ENCODE measurements around the gene UBALD2.

UBALD2 gene

DNA sequence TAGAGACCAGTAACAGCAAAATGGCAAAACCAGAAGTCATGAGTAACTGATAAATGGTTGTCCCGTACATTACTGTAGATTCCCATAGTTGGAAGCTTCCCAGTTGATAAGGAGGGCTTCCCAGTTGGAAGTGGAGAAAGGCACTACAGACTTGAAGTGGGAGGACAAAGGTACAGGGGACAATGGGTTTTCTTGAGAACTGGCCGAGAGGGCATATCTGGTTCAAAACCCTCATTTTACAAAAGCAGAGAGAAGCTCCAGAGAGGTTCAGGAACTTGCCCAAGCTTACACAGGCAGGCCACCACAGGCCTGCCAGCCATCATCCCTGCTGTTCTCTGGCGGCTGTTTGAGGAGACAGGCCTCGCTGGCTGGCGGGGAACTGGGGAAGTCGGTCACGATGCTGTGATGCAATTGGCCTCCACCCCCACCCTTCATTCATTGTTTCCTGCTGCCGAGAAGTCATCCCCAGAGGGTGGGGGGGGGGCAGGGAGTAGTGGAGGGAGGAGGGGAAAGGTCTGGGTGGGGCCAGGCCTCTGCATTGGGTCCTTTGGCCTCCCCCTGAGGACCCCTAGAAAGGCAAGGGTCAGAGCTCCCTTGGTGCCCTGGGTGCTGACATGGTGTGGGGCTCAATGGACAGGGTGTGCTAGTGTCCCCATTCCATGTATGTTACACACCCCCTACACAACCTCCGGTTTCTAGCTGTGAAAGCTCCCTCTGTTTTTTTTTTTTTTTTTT is 3.0 kb downstream of the UBALD2 start:
- Histone ChIP-seq H3K27me3 (ENCODE audit: insufficient read depth, low read length, poor library complexity) (no peaks in the 10 kb centered on the region), H3K36me3 (ENCODE audit: insufficient read depth, low read length) (peaks cover 60% of the 10 kb centered on the region), H3K9ac (ENCODE audit: low read depth, low read length) (peak overlapping the region; percentile 96; the same call in 1 of the 2 replicates), H2AFZ (ENCODE audit: low read depth, low read length) (no peak overlapping the region), H3K4me1 (ENCODE audit: insufficient read depth, low read length) (peaks cover 56% of the 10 kb centered on the region), H3K79me2 (ENCODE audit: insufficient read depth, low read length) (peaks cover 54% of the 10 kb centered on the region), H3K4me2 (ENCODE audit: insufficient read depth, low read length) (peak overlapping the region; percentile 91), H3K9me3 (ENCODE audit: insufficient read depth, low read length, severe bottlenecking) (no peaks in the 10 kb centered on the region), H4K20me1 (ENCODE audit: insufficient read depth, low read length) (peaks cover 52% of the 10 kb centered on the region), H3K4me3 (ENCODE audit: low read depth in 1 of 2, low read length in 2 of 2) (0 out of 4 replicates have a peak overlapping the region, but pooled peaks of 1 of the 2 experiments have one; percentile 76), H3K27ac (ENCODE audit: low read length) (peak overlapping the region; percentile 41)
- ATAC-seq (ENCODE audit: insufficient read depth, low read depth) (no peak), DNase-seq (peak; percentile 56)
- TF ChIP-seq CTCF (IDR thresholded peaks at IDR 0.05; ENCODE audit: borderline replicate concordance, extremely low read depth, low read length, poor library complexity, severe bottlenecking) (no peak), EZH2 (IDR thresholded peaks at IDR 0.05; ENCODE audit: borderline replicate concordance, low read depth, low read length, severe bottlenecking) (no peak)

- H3K27me3 ChIP-seq (ENCODE audit: insufficient read depth, low read length, poor library complexity) = no peaks in the 10 kb centered on the region
- peaks cover 50% of the 10 kb centered on the region for H3K4me1 ChIP-seq (ENCODE audit: insufficient read depth, low read length)
- no peak overlapping the region for H2AFZ ChIP-seq (ENCODE audit: low read depth, low read length)
- TF ChIP-seq EZH2 (IDR thresholded peaks at IDR 0.05; ENCODE audit: borderline replicate concordance, low read depth, low read length, severe bottlenecking) = no peak
- TF ChIP-seq CTCF (IDR thresholded peaks at IDR 0.05; ENCODE audit: borderline replicate concordance, extremely low read depth, low read length, poor library complexity, severe bottlenecking) = no peak
- no peak overlapping the region; the same call in 1 of the 2 replicates for H3K9ac ChIP-seq (ENCODE audit: low read depth, low read length)
- H3K9me3 ChIP-seq (ENCODE audit: insufficient read depth, low read length, severe bottlenecking) = no peaks in the 10 kb centered on the region
- H3K4me3 ChIP-seq (ENCODE audit: low read depth in 1 of 2, low read length in 2 of 2) = 0 out of 4 replicates have a peak overlapping the region, but pooled peaks of 1 of the 2 experiments have one; percentile 12
- DNase-seq (no peak), ATAC-seq (ENCODE audit: insufficient read depth, low read depth) (no peak)
- peak overlapping the region; percentile 60 for H3K27ac ChIP-seq (ENCODE audit: low read length)
- peaks cover 60% of the 10 kb centered on the region for H3K36me3 ChIP-seq (ENCODE audit: insufficient read depth, low read length)
- H3K79me2 ChIP-seq (ENCODE audit: insufficient read depth, low read length) = peaks cover 54% of the 10 kb centered on the region
- peaks cover 52% of the 10 kb centered on the region for H4K20me1 ChIP-seq (ENCODE audit: insufficient read depth, low read length)
- peak overlapping the region; percentile 41 for H3K4me2 ChIP-seq (ENCODE audit: insufficient read depth, low read length)
Observed at GRCh38 chr17:76268991-76269981, 4.1 kb downstream of the UBALD2 start.

GRCh38 chr17:76270127-76270592 is 5.0 kb downstream of the UBALD2 start:
- no peak overlapping the region for H3K9ac ChIP-seq (ENCODE audit: low read depth, low read length)
- TF ChIP-seq CTCF (IDR thresholded peaks at IDR 0.05; ENCODE audit: borderline replicate concordance, extremely low read depth, low read length, poor library complexity, severe bottlenecking) (no peak), EZH2 (IDR thresholded peaks at IDR 0.05; ENCODE audit: borderline replicate concordance, low read depth, low read length, severe bottlenecking) (no peak)
- ATAC-seq (ENCODE audit: insufficient read depth, low read depth) = no peak

More at GRCh38 chr17:76270127-76270592, 5.0 kb downstream of the UBALD2 start:
- no peak overlapping the region for H3K27ac ChIP-seq (ENCODE audit: low read length)
- DNase-seq = no peak
- peaks cover 54% of the 10 kb centered on the region for H3K79me2 ChIP-seq (ENCODE audit: insufficient read depth, low read length)
- no peak overlapping the region for H2AFZ ChIP-seq (ENCODE audit: low read depth, low read length)
- no peak overlapping the region for H3K4me3 ChIP-seq (ENCODE audit: low read depth in 1 of 2, low read length in 2 of 2)
- H3K27me3 ChIP-seq (ENCODE audit: insufficient read depth, low read length, poor library complexity) = no peaks in the 10 kb centered on the region
- peaks cover 60% of the 10 kb centered on the region for H3K36me3 ChIP-seq (ENCODE audit: insufficient read depth, low read length)
- peaks cover 52% of the 10 kb centered on the region for H4K20me1 ChIP-seq (ENCODE audit: insufficient read depth, low read length)
- H3K4me1 ChIP-seq (ENCODE audit: insufficient read depth, low read length) = peaks cover 45% of the 10 kb centered on the region
- H3K9me3 ChIP-seq (ENCODE audit: insufficient read depth, low read length, severe bottlenecking) = no peaks in the 10 kb centered on the region
- H3K4me2 ChIP-seq (ENCODE audit: insufficient read depth, low read length) = peak overlapping the region; percentile 41; the same call in 1 of the 2 replicates

All from DND-41 (cell line).